ENCODE data around the gene TET2.

TET2 gene

GRCh38 chr4:105140684-105141490 is 5.8 kb upstream of the TET2 start:
- no peak overlapping the region for H3K4me3 ChIP-seq (ENCODE audit: low read depth, low read length)

GRCh38 chr4:105145156-105145902 is 1.3 kb upstream of the TET2 start:
- H3K4me3 ChIP-seq (ENCODE audit: low read depth, low read length): no peak overlapping the region

GRCh38 chr4:105145903-105146275 is 787 bp upstream of the TET2 start:
- peak overlapping the region; percentile 89 for H3K4me3 ChIP-seq (ENCODE audit: low read depth, low read length)

- peak overlapping the region; percentile 89 for H3K4me3 ChIP-seq (ENCODE audit: low read depth, low read length)
Observed at GRCh38 chr4:105147016-105147552, 408 bp downstream of the TET2 start.

DNA sequence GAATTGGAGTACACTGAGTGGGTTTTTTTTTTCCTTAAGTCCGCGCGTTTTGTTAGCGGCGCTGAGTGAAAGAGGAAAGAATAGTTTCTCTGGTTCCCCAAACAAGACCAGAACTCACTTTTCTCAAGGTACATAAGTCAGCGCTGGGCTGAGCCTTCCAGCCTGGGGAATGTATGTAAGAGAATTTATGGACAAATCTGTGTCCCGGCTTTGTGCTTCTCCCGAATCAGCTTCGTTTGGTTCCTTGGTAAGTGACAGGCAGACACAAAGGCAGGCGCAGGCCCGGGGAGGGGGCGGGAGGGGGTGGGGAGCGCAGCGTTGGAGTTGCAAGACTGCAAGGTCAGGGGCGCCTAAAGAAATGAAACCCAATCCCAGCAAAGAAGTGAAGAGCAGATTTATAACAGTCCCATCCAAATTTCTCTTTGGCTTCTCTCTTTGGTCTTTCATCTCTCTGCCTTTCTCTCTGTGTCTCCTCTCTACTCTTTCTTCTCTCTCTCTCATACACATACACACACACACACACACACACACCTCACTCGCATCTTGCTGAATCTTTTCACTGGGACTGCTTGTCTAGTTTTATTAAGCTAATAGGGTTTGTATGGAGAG is 981 bp downstream of the TET2 start:
- H3K4me3 ChIP-seq (ENCODE audit: low read depth, low read length): peak overlapping the region; percentile 89

DNA sequence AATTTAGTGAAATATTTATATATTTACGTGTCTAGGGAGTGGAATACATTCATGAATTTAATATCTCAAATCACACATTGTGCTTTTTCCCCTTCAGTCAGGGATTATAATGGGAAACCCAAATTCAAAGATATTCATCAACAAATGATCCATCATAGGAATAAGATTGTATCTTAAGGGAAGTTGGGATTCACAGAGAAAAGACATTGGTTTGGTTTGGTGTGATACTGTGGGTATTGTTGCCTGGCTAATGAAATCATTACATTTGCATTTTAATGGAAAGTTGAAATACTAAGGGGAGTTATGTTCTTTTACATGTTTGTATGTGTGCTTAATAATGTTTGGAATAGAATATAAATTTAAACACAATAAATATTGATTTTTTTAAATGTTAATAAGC is 1.7 kb downstream of the TET2 start:
- H3K4me3 ChIP-seq (ENCODE audit: low read depth, low read length): no peak overlapping the region

DNA sequence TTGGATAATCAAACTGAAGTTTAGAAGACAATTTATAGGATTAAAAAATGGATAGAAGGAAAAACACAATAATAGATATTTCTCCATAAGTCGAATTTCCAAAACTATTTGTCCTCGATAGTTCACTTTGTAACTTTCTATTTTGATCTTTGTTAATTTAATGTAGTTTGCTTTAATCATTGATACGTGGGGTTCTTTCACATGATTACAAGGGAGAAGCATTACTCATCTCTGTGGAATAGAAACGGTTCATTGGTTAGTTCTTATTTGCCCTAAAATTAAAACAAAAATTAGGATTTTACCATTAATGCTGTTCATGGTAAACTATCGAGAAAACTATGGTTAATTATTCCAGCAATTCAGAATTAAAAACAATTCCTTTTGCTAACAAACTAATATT is 2.1 kb downstream of the TET2 start:
- H3K4me3 ChIP-seq (ENCODE audit: low read depth, low read length): no peak overlapping the region

DNA sequence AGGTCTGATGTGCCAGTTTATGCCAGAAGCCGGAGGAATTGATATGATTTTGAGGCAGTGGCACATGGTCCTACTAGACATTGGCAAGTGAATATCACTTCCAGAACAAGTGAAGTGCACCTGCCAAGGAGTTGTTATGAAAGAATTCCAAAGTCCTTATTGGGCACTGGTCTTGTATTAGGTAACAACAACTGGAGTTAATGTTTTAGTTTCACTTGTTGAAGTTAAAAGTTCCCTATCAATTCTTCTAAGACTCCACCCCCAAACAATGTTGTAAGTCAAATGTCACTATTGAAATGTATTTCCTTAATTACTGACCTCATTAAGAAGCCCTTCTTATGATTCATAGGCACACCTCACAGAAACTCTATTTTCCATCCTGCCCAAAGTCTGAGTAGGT is 3.1 kb downstream of the TET2 start:
- H3K4me3 ChIP-seq (ENCODE audit: low read depth, low read length): no peak overlapping the region

GRCh38 chr4:105150503-105150902 is 3.8 kb downstream of the TET2 start:
- no peak overlapping the region for H3K4me3 ChIP-seq (ENCODE audit: low read depth, low read length)

DNA sequence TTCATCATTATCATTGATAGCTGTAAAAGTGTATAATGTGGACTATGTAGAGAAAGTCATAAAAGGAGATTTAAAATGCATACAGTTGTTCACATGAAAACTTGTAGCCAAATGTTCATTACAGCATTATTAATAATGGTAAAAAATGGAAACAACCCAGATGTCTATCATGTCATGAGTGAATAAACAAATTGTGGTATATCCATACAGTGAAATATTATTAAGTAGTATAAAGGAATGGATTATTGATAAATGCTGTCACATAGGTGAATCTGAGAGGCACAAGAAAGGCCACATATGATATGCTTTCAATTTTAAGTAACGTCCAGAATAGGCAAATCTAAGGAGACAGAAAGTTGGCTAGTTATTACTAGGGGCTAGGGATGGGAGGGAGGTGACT is 7.1 kb downstream of the TET2 start:
- H3K4me3 ChIP-seq (ENCODE audit: low read depth, low read length): no peak overlapping the region

- no peak overlapping the region for H3K4me3 ChIP-seq (ENCODE audit: low read depth, low read length)
Observed at GRCh38 chr4:105154576-105154975, 7.9 kb downstream of the TET2 start.

DNA sequence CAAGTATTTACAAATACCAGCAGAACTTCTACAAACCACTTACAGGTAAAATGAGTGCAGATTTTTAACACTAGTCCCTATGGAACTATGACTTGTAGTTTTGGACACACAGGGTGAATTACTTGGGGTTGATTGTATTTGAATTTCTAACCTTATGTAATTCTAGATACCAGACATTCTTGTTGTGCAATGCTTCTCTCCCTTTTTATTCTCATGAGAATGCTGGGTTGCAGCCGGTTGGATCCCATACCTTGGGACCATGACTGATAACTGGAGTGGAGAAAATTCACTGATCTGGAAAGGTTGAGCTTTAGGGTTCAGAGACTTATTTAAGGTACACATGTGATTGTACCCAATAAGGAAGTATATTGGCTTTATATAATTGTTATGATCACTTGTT is 8.8 kb downstream of the TET2 start:
- no peak overlapping the region for H3K4me3 ChIP-seq (ENCODE audit: low read depth, low read length)

DNA sequence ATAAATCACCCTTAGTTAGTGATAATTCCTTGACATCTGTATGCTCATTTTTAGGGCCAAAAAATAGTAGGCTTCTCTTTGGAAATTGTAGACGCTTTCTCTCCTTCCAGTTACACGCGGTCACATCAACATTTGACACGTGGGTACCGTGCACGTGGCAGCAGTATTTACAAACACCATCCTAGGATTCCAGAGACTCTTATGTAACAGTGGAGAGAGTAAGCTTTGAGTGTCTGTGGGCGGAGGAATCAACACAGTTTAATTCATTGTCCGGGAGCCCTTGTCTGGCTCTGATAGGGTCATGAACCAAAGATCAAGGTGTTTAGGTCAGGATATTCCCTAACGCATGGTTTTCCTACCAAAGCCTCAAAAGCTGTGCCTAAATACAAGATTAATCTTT is 12.2 kb downstream of the TET2 start:
- no peak overlapping the region for H3K4me3 ChIP-seq (ENCODE audit: low read depth, low read length)

DNA sequence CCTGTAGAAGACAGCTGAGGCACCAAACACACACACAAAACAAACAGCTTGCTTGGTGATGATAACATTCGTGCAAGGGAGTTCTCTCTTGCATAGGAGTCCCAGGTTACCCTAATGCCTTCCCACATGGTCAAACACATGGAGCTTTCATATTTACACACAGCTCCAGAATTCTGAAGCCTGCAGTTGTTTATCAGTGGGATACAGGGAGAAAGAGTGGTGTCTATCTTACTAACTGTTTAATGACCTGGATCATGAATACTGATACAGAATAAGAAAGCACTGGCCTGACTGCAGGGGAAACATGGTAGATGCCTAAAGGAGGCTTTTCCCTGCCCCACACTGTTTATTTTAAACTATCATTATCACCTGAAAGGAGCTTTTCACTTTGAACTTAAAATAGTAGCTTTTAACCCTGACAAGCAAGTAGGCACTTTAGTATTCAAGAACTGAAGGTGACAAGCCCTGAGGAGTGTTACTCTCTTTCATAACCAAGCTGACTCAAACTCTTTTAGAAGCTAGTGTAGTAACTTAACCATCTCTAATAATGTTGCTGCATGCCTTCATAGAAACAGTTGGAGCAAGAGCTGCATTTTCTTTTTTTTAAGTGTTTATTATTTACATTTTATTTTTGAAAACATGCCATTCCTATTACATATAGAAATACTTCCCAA is 15.6 kb downstream of the TET2 start:
- H3K4me3 ChIP-seq (ENCODE audit: low read depth, low read length): no peak overlapping the region

DNA sequence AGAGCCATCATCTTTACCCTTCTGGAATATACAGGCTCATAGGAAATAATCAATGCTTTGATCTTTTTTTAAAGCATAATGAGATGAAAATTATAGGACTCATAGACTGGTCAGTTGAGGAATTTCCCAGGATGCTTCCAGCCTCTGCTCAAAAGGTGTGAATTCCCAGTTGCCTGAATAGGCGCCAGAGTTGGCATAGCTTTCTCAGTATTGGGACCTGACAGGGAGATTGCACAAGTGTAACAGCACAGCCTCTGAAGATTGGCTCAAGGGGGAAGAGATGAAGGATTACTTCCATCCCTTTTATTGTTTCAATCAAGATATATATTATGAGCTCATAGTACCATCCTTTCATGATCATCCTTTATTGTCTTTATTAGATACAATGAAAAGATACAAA is 17.9 kb downstream of the TET2 start:
- no peak overlapping the region for H3K4me3 ChIP-seq (ENCODE audit: low read depth, low read length)

- H3K4me3 ChIP-seq (ENCODE audit: low read depth, low read length): no peak overlapping the region
Observed at GRCh38 chr4:105166066-105166465, 19.4 kb downstream of the TET2 start.

DNA sequence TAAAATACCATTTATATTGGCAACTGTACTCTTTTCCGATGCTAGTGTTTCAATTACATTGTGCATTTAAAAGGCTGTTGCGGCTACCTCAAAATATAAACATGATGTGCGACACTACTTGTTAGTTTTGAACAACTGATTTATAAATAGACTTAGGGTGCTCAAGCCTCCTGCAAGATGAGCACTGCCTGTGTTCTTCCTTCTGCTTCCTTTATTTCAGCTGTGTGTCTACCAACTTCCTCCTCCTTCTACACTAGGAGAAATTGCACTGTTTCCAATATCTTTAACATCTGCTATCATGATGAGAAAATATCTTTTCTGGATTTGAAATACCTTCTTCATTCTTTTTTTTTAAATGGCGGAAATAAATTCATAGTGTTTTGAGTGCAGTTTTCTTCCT is 24.0 kb downstream of the TET2 start:
- H3K4me3 ChIP-seq (ENCODE audit: low read depth, low read length): no peak overlapping the region

DNA sequence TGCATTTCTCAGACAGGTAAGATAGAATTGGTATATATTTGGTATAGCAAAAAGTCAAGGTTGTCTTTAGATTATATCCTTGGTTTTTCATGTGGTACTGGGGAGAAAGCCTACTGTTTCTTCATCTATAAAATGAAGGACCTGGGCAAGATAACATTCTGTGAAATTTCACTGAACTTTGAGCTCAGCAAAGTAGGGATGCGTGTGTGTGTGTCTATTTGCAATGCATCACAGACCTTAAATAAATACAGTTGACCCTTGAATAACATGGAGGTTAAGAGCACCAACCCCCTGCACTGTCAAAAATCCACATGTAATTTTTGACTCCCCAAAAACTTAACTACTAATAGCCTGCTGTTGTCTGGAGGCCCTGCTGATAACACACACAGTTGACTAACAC is 25.2 kb downstream of the TET2 start:
- H3K4me3 ChIP-seq (ENCODE audit: low read depth, low read length): no peak overlapping the region

GRCh38 chr4:105174098-105174497 is 27.4 kb downstream of the TET2 start:
- no peak overlapping the region for H3K4me3 ChIP-seq (ENCODE audit: low read depth, low read length)

GRCh38 chr4:105179539-105180401 is 33.1 kb downstream of the TET2 start:
- no peak overlapping the region for H3K4me3 ChIP-seq (ENCODE audit: low read depth, low read length)
